HepG2 (cell line): ENCODE results near the gene FAM50A. TPM values are rescaled to one million over a fixed set of nuclear protein-coding genes. Genes with fewer than 3 reads are reported as not detected.

Source experiments
- AKAP8 ChIP-seq: sonication (generic); formaldehyde crosslinking; IDR thresholded peaks from 2 replicates; pipeline ENCODE4 v1.5.1; 2020; ENCODE audit warnings: mild to moderate bottlenecking, missing genetic modification reagents
- CREB3 ChIP-seq: sonication (generic); formaldehyde crosslinking; IDR thresholded peaks from 2 replicates; pipeline ENCODE4 v1.5.0; 2020; ENCODE audit warnings: missing genetic modification reagents
- HOMEZ ChIP-seq: IDR thresholded peaks from 2 replicates; pipeline ENCODE4 v1.6.1; 2016; ENCODE audit warnings: low read depth
- LCORL ChIP-seq, 2 experiments: fragments of 450-650 bp in 1 of 2; sonication (generic) in 1 of 2; formaldehyde crosslinking in 1 of 2; IDR thresholded peaks; 2 replicates each; pipeline versions ENCODE4 v1.5.0 to v1.6.1; 2017 to 2020; ENCODE audit warnings: antibody characterized with exemption in 1 of 2, missing genetic modification reagents in 1 of 2
- MAFF ChIP-seq: IDR thresholded peaks from 2 replicates; pipeline ENCODE4 v1.6.1; 2011; ENCODE audit warnings: low read depth, low read length, improper control_type of control experiment
- MTF2 ChIP-seq: sonication (generic); formaldehyde crosslinking; IDR thresholded peaks from 2 replicates; pipeline ENCODE4 v1.5.0; 2020; ENCODE audit warnings: missing genetic modification reagents, borderline replicate concordance
- NFE2 ChIP-seq: sonication (generic); formaldehyde crosslinking; IDR thresholded peaks from 2 replicates; pipeline ENCODE4 v1.4.0; 2020; ENCODE audit warnings: missing genetic modification reagents
- NONO ChIP-seq, 2 experiments: fragments of 450-650 bp in 1 of 2; sonication (generic) in 1 of 2; formaldehyde crosslinking in 1 of 2; IDR thresholded peaks in 1 of 2; conservative IDR thresholded peaks in 1 of 2; 2 replicates each; pipeline versions ENCODE4 v1.6.1 to v1.8.0; 2017 to 2022; ENCODE audit warnings: mild to moderate bottlenecking in 1 of 2, missing genetic modification reagents in 1 of 2, moderate library complexity in 1 of 2
- NR2C2 ChIP-seq: sonication (generic); formaldehyde crosslinking; IDR thresholded peaks from 2 replicates; pipeline ENCODE4 v1.4.0; 2020; ENCODE audit warnings: missing genetic modification reagents, mild to moderate bottlenecking, moderate library complexity, borderline replicate concordance
- RBAK ChIP-seq: sonication (generic); formaldehyde crosslinking; IDR thresholded peaks from 2 replicates; pipeline ENCODE4 v1.5.1; 2020; ENCODE audit warnings: mild to moderate bottlenecking, missing genetic modification reagents
- RXRA ChIP-seq: sonication (generic); formaldehyde crosslinking; IDR thresholded peaks from 2 replicates; pipeline ENCODE4 v1.5.1; 2020; ENCODE audit warnings: missing genetic modification reagents
- TBL1XR1 ChIP-seq: fragments of 150-350 bp; IDR thresholded peaks from 2 replicates; pipeline ENCODE4 v1.6.1; 2014; ENCODE audit warnings: borderline replicate concordance, low read length; ENCODE audit not compliant: partially characterized antibody
- TRIM22 ChIP-seq: fragments of 450-650 bp; IDR thresholded peaks from 2 replicates; pipeline ENCODE4 v1.6.1; 2017
- WIZ ChIP-seq: sonication (generic); formaldehyde crosslinking; IDR thresholded peaks from 2 replicates; pipeline ENCODE4 v1.5.1; 2020; ENCODE audit warnings: mild to moderate bottlenecking, missing genetic modification reagents
- ZBTB8A ChIP-seq: sonication (generic); formaldehyde crosslinking; IDR thresholded peaks from 2 replicates; pipeline ENCODE4 v1.4.0; 2020; ENCODE audit warnings: mild to moderate bottlenecking, low read depth, missing genetic modification reagents, borderline replicate concordance
- ZFP37 ChIP-seq: sonication (generic); formaldehyde crosslinking; IDR thresholded peaks from 2 replicates; pipeline ENCODE4 v1.4.0; 2020; ENCODE audit warnings: missing genetic modification reagents, borderline replicate concordance
- ZIK1 ChIP-seq: sonication (generic); formaldehyde crosslinking; IDR thresholded peaks from 2 replicates; pipeline ENCODE4 v1.5.0; 2020; ENCODE audit warnings: mild to moderate bottlenecking, low read depth, missing genetic modification reagents, borderline replicate concordance
- ZNF124 ChIP-seq: sonication (generic); formaldehyde crosslinking; IDR thresholded peaks from 2 replicates; pipeline ENCODE4 v1.4.0; 2020; ENCODE audit warnings: missing genetic modification reagents
- ZNF281 ChIP-seq: sonication (generic); formaldehyde crosslinking; IDR thresholded peaks from 2 replicates; pipeline ENCODE4 v1.4.0; 2020; ENCODE audit warnings: missing genetic modification reagents, borderline replicate concordance
- ZNF496 ChIP-seq: sonication (generic); formaldehyde crosslinking; IDR thresholded peaks from 2 replicates; pipeline ENCODE4 v1.8.1; 2023; ENCODE audit warnings: mild to moderate bottlenecking, moderate library complexity, missing genetic modification reagents; ENCODE audit not compliant: insufficient replicate concordance
- ZNF724P ChIP-seq: sonication (generic); formaldehyde crosslinking; IDR thresholded peaks from 2 replicates; pipeline ENCODE4 v1.8.0; 2022; ENCODE audit warnings: missing genetic modification reagents, borderline replicate concordance
- ZNF773 ChIP-seq: sonication (generic); formaldehyde crosslinking; IDR thresholded peaks from 2 replicates; pipeline ENCODE4 v1.4.0; 2020; ENCODE audit warnings: missing genetic modification reagents, borderline replicate concordance
- polyA plus RNA-seq, 8 experiments: library from polyadenylated mRNA; depleted of rRNA in 3 of 8; stranded (reverse) in 7 of 8; unstranded in 1 of 8; fragments of >200 nt; fragmentation: Illumina TruSeq in 4 of 8; extraction: Trizol in 4 of 8; gene quantifications; 2 replicates each; pipeline versions ENCODE4 v1.2.1 to v1.2.3, GENCODE V29; 2011 to 2016; ENCODE audit warnings: low read depth in 4 of 8, missing spikeins in 1 of 8, mixed read lengths in 1 of 8; ENCODE audit not compliant: insufficient read depth in 1 of 8
- total RNA-seq, 5 experiments: library from RNA; depleted of rRNA; stranded (reverse); fragments of >200 nt; fragmentation: Illumina TruSeq; extraction: Trizol; gene quantifications; 2 replicates each; pipeline ENCODE4 v1.2.3, GENCODE V29; 2016; ENCODE audit warnings: low read depth in 1 of 5

FAM50A gene
- total and polyA plus RNA-seq, 2 of the 13 experiments (the other 11 are each of a cell fraction or from before 2014, with no cell fraction given) = 30.7 to 40.7 TPM

- TF ChIP-seq HOMEZ (CRISPR knock-in tag) = no peak
- no peak for TF ChIP-seq TBL1XR1
- 0 out of 2 replicates have a peak, but pooled peaks have one; percentile 26 for TF ChIP-seq AKAP8 (CRISPR knock-in tag)
- TF ChIP-seq MTF2 (CRISPR knock-in tag) = no peak
- TF ChIP-seq NR2C2 (CRISPR knock-in tag) = no peak
- TF ChIP-seq LCORL (IDR thresholded peaks at IDR 0.05) = no peak
- no peak for TF ChIP-seq LCORL (CRISPR knock-in tag; IDR thresholded peaks at IDR 0.05)
- TF ChIP-seq NONO (IDR thresholded peaks at IDR 0.05) = no peak
- peak; percentile 19; the same call in 1 of the 2 replicates for TF ChIP-seq NONO (CRISPR knock-in tag; conservative IDR thresholded peaks at IDR 0.05)
- no peak for TF ChIP-seq ZNF496 (CRISPR knock-in tag)
- TF ChIP-seq TRIM22 = no peak
- TF ChIP-seq WIZ = no peak
- no peak for TF ChIP-seq NFE2 (CRISPR knock-in tag)
- no peak for TF ChIP-seq RXRA
- TF ChIP-seq ZNF724P = no peak
- peak; percentile 71; the same call in 1 of the 2 replicates for TF ChIP-seq ZNF124 (CRISPR knock-in tag)
- TF ChIP-seq ZNF773 = no peak
- TF ChIP-seq RBAK (CRISPR knock-in tag) = no peak
- no peak for TF ChIP-seq MAFF
- TF ChIP-seq ZIK1 (CRISPR knock-in tag) = no peak
- no peak for TF ChIP-seq ZBTB8A (CRISPR knock-in tag)
- no peak for TF ChIP-seq ZNF281 (CRISPR knock-in tag)
- peak; percentile 69; the same call in 1 of the 2 replicates for TF ChIP-seq ZFP37 (CRISPR knock-in tag)
- no peak for TF ChIP-seq CREB3 (CRISPR knock-in tag)
Measured at GRCh38 chrX:154397888-154398667, 45.9 kb upstream of the FAM50A start, which contains the start of gene RPL10 (continued).
